ENCODE data around the gene CACNA1F.

DNA sequence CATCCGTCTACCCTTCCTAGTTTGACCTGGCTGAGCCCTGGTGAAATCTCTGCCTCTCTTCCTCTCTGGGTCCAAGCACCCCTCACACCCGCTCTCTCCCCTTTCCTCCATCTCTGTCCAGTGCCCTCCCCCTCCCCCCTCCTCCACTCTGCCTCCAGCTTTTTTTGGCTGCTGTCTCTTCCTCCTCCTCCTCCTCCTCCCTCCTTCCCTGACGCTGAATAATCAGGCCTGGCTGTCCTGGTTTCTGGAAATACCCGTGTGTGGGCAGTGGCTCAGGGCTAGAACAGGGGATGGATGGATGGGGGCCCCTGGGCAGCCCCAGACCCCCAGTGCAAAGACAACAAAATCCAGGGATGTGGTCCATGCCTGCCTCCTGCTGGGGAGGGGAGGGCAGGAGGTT lies 28.4 kb downstream of the CACNA1F start:
- TF ChIP-seq CTCF (IDR thresholded peaks at IDR 0.05; ENCODE audit: insufficient read depth, low read length, poor library complexity, severe bottlenecking) (no peak), EZH2phosphoT487 (conservative IDR thresholded peaks at IDR 0.05; ENCODE audit: low read length) (no peak)

All from SU-DHL-6 (cell line).